NCI-H1105 (cell line): ENCODE results near the gene OR10G3.
"Not testable (repeated sequence)": the region's sequence is repeated elsewhere in the genome, so short reads cannot be mapped to it uniquely, and the experiment has no call there.

ENCODE experiments used
- DNase-seq: peaks from one replicate; lab custom pipeline; 2025; lab: John Stamatoyannopoulos, UW

The OR10G3 gene, protein sequence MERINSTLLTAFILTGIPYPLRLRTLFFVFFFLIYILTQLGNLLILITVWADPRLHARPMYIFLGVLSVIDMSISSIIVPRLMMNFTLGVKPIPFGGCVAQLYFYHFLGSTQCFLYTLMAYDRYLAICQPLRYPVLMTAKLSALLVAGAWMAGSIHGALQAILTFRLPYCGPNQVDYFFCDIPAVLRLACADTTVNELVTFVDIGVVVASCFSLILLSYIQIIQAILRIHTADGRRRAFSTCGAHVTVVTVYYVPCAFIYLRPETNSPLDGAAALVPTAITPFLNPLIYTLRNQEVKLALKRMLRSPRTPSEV

DNA sequence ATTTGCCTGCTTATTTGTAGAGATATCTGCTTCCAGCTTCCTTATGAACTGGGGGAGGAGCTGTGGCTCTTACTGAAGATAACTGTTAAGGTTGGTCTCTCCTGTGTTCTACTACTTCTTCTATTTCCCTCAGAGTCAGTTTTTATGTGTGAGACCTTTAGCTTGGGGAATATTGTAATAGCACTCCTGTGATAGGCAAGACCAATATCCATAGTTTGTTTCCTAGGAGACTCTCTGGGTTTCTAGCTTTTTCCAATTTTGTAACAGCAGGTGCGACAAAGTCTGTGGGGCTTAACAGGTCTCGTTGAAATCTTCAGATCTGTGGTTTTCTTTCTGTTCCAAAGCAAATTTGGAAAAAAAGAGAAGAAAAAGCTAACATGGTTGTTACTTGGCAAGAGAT, at the start of gene OR10G3:
Gene OR10G3, minus strand, starts transcription at position 101 of the 400 bp plus-strand sequence. CDS start 9,332 bp downstream, outside the sequence.
- no peak for DNase-seq

DNA sequence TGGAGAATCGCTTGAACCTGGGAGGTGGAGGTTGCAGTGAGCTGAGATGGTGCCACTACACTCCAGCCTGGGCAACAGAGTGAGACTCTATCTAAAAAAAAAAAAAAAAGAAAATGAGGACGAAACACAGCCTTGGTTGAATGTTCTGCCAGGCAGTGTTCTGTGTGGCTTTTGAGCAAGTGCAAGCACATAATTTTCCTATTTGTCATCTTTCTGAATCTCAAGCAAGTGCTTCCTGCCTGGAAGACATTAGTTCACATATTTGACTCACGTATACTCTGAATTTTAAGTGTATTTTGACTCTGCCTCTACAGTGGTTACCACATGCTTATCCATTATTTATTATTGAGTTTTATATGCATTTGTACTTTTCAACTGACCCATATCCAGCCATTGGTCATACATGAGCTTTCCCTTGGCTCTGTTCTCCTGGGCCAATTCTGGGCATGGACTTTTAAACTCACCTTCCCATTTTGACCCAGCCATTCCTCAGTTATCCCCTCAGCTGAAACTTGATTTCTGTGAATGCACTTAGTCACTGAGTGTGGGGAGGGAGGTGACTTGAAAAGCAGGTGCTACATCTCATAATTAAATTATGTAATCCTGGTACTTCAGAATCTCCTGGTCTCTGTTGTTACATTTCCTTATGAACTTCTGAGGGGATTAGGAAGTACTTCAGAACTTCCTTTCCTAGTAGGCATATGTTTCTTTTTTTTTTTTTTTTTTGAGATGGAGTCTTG, 46.8 kb upstream of the OR10G3 start:
- no peak for DNase-seq

DNA sequence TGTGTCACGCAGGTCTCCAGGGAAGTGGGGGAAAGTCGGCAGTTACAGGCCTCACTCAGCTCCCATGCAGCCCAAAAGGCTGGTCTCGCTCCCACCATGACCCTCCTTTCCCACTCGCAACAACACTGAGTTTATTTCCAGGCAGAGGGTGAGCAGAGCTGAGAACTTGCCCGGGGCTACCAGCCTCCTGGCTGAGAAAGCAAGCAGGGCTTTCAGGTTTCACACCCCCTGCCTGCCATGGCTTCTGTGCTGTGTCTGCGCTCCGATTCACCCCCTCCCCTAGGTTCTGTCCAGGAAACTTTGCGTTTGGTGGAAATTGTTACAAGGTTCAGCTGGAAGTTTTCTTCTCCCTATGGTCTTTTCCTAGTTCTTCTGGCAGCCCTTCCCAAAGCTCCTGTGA, 37.7 kb upstream of the OR10G3 start:
- no peak for DNase-seq

DNA sequence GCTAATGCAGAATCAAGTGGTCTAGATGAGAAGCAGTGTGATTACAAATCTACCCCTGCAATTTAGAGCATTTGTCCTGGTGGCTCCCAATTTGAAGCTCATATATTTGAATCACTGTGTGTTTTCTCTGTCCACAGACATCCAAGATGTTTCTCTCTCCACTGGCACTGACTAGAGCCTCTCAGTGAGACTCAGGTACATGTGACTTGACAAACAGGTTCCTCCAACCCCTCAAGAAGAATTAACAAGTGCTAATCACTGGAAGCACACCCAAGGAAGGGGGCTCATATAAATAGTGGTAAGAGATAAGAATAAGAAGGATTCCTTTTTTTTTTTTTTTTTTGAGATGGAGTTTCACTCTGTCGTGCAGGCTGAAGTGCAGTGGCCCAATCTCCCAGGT, 34.4 kb upstream of the OR10G3 start:
- no peak for DNase-seq

DNA sequence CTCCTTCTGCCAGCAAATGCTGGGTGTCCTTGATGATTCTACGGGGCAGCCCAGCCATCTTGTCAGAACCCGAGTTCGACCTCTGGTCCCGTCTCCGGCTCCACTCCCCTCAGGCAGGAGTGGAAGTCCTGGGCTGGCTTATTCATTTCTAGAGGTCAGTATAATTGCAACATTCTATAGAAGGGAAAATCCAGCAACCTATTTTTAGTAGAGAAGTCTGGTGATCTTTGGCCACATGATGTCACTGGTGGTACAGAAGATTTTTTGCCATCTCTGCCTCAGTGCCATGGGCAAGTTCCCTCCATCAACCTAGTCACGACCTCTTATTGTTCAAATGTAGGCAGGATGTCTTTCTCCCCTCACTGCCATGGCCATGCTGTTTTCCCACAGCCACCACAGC, 32.4 kb upstream of the OR10G3 start:
- no peak for DNase-seq

DNA sequence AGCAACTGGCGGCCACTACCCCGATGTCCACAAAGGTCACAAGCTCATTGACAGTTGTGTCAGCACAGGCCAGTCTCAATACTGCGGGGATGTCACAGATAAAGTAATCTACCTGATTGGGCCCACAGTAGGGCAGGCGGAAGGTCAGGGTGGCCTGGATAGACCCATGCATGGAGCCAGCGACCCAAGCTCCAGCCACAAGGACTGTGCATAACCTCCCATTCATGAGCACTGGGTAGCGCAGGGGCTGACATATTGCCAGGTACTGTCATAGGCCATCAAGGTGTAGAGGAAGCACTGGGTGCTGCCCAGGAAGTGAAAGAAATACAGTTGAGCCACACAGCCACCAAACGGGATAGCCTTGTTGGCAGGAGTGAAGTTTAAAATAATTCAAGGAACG, 22.3 kb upstream of the OR10G3 start:
- DNase-seq = not testable (repeated sequence)

DNA sequence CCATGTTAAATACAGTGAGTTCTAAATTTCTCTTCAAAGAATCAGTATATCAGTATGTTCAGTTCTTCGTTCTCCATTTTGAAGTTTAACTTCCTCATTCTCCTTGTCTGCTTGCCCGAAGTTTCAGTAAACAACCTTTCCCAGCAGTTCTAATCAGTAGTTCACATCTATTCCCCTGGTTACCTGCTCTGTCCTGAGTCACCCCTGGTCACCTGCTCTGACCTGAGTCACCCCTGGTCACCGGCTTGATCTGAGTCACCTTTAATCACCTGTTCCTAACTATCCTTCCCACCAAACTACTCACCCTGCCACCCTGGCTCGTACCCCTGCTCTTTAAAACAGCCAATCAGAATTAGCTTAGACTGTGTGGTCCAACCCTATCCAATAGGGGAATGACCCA, 9.4 kb upstream of the OR10G3 start:
- no peak for DNase-seq

DNA sequence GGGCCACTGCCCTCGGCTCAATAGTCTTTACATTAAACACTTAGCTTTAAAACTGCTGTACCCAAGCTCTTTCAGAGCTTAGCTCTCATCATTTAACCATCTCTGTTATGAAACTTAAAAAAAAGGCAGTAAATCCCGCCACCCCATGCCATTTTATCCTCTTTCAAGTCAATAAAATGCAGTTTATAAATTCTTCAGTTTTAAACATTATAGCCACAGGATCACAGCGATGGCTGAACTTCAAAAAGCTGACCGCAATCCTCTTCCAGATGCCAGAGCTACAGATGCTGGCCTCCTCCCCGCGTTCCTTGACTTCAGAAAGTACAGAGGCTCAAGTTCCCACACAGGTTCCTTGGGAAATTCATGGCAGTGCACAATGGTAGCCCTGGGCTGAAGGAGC, 4.2 kb downstream of the OR10G3 start:
- no peak for DNase-seq

DNA sequence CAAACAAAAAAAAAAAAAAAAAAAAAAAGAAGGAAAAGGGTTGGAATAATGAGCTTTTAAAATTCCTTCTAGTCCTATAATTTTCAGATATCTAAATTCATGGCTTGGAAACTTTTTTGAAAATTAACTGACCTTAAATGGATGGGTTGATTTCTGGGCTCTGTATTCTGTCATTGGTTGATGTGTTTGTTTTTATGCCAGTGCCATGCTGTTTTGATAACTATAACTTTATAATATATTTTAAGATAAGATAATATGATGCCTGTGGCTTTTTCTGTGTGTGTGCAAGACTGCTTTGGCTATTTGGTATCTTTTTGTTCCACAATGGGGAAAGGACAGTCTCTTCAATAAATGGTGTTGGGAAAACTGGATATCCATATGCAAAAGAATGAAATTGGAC, 7.3 kb downstream of the OR10G3 start:
- no peak for DNase-seq

DNA sequence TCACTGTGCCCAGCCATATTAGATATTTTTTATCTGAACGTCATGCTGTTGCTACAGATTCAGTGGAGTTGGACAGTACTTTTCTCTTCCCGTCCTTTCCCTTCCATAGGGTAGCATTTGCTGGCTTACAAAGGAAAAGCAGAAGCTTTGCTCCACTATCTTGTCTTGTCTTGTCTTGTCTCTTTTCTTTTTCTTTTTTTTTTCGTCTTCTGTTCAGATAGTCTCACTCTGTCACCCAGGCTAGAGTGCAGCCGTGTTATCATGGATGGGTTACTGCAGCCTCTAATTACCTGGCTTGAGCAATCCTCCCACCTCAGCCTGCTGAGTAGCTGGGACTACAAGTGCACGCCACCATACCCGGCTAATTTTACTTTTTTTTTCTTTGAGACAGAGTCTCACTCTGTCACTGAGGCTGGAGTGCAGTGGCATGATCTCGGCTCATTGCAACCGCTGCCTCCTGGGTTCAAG, 21.1 kb downstream of the OR10G3 start:
- no peak for DNase-seq

DNA sequence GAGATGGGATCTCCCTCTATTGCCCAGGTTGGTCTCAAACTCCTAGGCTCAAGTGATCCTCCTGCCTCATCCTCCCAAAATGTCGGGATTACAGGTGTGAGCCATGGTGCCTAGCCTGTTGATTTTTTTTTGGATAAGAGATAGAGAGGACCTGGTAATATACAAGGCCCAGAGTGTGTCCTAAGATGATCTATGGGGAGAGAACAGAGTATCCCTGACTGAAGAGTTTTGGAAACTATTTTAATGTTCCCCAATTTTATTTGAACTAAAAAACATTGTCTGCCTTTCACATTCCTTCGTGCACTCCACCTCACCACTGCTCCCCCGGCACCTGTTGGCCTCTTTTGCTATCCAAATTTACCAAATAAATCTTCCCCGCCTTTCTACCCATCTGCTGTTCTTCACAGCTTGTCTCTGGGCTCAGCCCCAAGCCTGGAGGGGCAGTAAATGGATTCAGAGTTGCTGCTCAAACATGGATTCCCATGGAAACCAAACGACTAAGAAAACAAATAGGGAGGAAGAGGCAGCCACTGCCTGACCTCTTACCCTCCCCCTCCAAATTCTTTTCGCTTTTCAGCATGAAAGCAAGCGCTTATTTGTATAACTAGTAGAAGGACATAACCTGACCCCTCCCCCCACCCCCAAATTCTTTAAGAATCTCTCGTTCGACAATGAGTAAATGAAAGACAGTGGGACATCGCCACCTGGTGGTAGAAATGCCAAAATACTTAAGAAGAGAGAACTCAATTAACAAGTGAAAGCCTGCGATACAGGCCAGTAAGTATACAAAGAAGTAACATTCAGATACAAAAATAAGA, 22.6 kb downstream of the OR10G3 start:
- peak; percentile 77 for DNase-seq

DNA sequence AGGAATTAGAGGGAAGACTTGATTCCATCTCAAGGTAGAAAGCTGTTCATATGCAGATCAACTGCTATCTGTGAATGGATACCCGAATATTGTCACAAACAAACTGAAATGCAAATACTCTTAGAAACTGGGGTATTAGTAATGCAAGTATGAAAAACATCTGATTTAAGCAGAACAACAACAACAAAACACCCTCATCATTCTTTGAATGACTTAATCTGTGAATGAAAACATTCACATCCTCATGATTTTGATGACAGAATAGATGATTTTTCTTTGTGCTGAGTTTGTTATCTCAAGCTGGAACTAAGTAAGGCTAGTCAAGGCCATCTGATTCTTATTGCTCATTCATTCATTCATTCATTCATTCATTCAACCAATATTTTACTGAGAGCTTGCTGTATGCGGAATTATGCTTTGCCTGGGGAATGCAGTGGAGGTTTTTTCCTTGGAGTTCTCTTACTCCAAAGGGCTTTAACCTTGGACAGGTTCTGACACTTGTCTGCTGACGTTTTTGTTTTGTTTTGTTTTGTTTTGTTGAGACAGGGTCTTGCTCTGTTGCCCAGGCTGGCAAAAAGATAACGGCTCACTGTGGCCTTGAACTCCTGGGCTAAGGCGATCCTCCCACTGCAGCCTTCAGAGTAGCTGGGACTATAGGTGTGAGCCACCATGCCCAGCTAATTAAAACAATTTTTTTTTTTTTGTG, 23.3 kb downstream of the OR10G3 start:
- no peak for DNase-seq

DNA sequence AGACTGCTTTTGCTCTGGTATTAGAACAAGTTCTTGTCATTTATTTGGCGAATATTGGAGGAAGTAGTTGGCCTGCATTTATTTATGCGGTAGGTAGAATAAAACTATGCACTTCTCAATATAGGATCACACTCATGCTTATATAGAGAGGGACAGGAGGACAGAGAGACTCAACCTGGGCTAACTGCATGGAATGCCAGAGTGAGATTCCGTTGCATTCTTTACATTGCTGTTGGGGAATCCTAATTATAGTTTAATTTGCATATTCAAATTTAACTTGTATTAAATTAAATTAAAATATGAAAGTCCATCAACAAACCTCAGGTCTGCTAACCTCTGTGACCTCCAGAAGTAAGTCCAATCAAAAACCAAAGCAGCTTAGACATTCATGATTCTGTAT, 26.6 kb downstream of the OR10G3 start:
- no peak for DNase-seq

DNA sequence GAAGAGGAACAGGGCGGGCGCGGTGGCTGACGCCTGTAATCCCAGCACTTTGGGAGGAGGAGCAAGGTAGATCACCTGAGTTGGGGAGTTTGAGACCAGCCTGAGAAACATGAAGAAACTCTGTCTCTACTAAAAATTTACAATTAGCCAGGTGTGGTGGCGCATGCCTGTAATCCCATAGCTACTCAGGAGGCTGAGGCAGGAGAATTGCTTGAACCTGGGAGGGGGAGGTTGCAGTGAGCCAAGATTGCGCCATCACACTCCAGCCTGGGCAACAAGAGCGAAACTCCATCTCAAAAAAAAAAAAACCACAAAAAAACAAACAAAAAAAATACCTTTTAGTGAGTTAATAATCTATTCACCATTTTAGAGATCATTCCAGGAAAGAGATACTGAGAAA, 35.3 kb downstream of the OR10G3 start:
- DNase-seq = not testable (repeated sequence)

DNA sequence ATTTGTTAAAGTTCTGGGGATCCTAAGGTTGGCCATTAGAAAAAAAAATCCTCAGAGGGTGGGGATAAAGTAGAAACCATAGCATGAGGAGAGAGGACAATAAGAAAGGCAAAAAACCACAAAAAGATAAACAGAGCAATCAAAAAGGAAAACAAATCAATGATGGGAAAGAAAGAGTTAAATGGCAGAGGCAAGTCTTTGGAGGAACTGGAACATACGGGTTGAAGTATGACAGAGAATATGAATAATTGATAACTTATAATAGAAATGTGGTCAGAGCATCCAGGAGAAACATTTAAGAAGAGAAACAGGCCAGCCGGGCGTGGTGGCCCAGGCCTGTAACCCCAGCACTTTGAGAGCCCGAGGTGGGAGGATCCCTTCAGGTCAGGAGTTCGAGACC, 35.9 kb downstream of the OR10G3 start:
- no peak for DNase-seq

DNA sequence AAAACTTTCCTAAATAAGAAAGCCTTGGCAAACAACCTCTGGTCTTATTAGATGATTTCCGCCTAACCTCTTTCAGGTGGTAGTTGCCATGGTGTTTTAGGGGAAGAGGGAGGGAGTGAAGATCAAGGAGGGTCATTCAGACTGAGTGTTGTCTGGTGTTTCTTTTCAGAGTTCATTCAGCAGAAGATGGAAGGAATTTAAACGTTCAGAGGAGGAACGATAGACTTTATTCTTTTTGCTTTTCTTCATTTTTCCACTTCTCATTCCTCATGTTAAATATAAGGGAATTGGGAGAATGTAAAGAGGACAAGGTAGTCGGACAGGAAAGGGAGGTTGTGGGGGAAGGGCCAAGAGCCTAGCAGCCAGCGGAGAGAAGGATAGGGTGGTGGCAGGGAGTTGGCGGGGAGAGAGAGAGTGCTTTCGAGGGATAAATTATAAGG, 36.3 kb downstream of the OR10G3 start:
- no peak for DNase-seq

DNA sequence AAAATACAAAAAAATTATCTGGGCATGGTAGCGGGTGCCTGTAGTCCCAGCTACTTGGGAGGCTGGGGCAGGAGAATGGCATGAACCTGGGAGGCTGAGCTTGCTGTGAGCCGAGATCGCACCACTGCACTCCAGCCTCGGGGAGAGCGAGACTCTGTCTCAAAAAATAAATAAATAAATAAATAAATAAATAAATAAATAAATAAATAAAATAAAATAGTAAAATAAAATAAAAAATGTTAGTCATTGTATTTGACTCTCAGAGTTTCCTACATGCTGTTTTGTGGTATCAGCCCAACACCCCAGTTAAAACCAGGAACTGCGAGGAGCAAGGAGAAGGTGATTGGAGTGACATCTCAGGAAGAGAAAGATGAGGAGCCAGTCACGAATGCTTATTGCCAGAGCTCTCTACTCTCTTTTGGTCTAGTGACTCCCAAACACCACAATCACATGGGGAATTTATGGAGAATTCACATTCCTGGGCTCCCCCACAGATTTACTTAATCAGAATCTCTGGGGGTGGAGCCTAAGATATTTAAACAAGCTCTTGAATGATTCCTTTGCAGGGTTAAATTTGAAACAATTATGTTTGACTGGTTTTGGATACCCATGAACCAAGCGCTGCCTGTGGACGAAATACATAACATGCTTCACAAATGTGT, 38.3 kb downstream of the OR10G3 start:
- no peak for DNase-seq

DNA sequence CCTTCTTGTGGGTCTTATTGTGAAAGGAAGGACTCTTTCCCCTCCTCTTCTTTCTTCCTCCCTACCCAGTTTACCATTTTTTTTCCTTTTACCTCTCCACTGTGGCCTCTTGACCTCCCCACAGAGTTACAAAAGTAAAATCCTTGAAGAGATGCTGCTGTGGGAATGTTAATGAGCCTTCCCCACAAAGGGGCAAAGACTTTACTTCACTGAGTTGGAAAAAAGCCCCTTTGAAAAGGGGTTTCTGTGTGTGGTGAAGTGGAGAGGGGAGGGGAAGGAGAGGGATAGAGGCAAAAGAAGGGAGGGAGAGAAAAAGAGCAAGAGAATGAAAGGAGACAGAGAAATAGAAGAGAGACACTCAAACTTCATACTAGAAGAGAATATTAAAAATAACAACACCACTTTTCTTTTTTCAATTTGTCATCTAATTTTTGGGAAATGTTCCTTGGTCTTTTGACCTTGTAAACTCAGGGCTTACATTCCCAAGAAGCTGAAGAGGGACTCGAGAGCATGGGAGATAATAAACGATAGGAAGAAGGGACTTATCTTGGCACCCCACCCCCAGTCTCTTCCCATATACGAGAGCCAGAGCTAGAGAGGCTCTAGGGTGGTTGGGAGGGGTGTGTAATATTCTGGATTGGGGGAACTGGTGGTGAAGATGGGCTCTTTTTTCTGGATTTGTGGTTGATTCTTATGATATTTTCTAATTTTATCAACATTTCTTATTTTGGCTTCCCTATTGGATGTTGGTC, 40.5 kb downstream of the OR10G3 start:
- DNase-seq = no peak

DNA sequence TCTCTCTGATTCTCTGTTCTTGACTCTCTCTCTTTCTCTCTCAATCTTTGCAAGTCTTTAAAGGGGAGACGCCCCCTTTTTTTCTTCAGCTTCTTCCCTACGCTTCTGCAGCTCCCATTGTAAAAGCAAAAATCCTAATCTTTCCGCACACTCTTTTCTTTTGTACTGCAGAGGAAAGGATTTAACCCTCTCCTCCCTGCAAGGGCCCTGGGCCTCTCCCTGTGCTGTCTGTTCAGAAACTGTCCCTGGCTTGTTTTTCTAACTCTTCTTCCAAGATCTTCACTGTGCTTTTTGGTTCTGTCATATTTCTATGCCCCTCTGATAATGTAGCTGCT, 42.8 kb downstream of the OR10G3 start:
- DNase-seq = no peak

DNA sequence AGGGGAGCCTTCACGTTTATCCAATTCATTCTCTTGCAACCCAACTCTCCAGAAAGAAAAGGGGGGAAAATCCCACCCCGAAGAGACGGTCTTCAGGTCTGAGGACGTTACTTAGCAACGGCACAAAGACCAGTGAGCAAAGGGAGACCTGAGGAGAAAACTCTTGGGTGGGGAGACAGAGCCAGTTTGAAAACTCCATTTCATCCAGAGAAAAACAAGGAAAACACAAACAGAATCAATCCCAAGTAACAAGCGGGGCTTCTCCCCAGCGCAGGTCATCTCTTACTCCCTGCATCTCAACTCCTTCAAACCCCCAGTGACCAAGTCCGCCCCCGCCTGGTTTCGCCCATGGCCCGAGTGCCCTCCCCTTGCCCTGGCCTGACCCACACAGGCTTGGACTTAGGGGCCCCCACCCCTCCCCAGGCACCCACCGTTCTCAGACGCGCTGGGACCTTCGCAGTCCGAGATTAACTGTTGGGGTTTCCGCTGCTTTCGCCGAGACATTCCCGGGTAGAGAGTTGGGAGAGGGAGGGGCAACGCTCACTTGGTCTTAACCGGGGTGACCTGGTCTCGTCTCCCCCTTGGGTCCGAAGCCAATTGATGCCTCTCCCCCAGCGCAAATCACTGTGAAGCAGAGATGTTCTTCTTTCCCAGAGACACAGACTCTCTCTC, 43.3 kb downstream of the OR10G3 start:
- DNase-seq = no peak
